Activated CD8-positive, alpha-beta T cell treated with anti-CD3 and anti-CD28 coated beads for 36 hours (primary cell): Measurements from ENCODE around the gene NPFFR1. TPM values are rescaled to one million over a fixed set of nuclear protein-coding genes. Genes with fewer than 3 reads are reported as not detected.

Source experiments
- ATAC-seq: fragments of 200-7000 bp; cut with Tn5 transposase; one replicate; pipeline ENCODE4 v1.10.0; 2021; ENCODE audit warnings: mild to moderate bottlenecking, moderate library complexity
- CTCF ChIA-PET: fragments of 350-600 bp; sonication (Branson Sonifier 250); formaldehyde crosslinking; loops from one replicate; lab custom pipeline; 2021; ENCODE audit warnings: antibody characterized with exemption; lab: Charles Lee
- POLR2A ChIA-PET: fragments of 350-600 bp; sonication (Branson Sonifier 250); formaldehyde crosslinking; loops from one replicate; lab custom pipeline; 2021; ENCODE audit warnings: antibody characterized with exemption; lab: Charles Lee
- DNase-seq: peaks from one replicate; pipeline ENCODE4 v3.0.0-alpha.2; 2020
- H3K27ac Mint-ChIP-seq: one replicate; pipeline ENCODE4 v1.8.0; 2021; ENCODE audit warnings: mild to moderate bottlenecking, mixed read lengths
- H3K27me3 Mint-ChIP-seq: one replicate; pipeline ENCODE4 v1.8.0; 2021; ENCODE audit warnings: mixed read lengths
- H3K36me3 Mint-ChIP-seq: one replicate; pipeline ENCODE4 v1.8.0; 2021; ENCODE audit warnings: low read depth, mixed read lengths
- H3K4me1 Mint-ChIP-seq: one replicate; pipeline ENCODE4 v1.8.0; 2021; ENCODE audit warnings: low read depth, mixed read lengths
- H3K4me3 Mint-ChIP-seq: one replicate; pipeline ENCODE4 v1.8.0; 2021; ENCODE audit warnings: mild to moderate bottlenecking, moderate library complexity, mixed read lengths
- H3K9me3 Mint-ChIP-seq: one replicate; pipeline ENCODE4 v1.8.0; 2021; ENCODE audit warnings: mixed read lengths
- CTCF ChIP-seq: fragments of 200-600 bp; IDR thresholded peaks from one replicate; pipeline ENCODE4 v1.8.0; 2022; ENCODE audit warnings: antibody characterized with exemption, mild to moderate bottlenecking
- intact Hi-C: fragments of 100-400 bp; cut with micrococcal nuclease; formaldehyde crosslinking; loops from one replicate; pipeline ENCODE4 v1.10.0; 2022
- total RNA-seq, 2 experiments: library from RNA; stranded (reverse); gene quantifications; one replicate each; pipeline ENCODE4 v1.2.3, GENCODE V29; 2021

Gene NPFFR1
- total RNA-seq, 2 experiments from 2014 or later, result not detected

DNA sequence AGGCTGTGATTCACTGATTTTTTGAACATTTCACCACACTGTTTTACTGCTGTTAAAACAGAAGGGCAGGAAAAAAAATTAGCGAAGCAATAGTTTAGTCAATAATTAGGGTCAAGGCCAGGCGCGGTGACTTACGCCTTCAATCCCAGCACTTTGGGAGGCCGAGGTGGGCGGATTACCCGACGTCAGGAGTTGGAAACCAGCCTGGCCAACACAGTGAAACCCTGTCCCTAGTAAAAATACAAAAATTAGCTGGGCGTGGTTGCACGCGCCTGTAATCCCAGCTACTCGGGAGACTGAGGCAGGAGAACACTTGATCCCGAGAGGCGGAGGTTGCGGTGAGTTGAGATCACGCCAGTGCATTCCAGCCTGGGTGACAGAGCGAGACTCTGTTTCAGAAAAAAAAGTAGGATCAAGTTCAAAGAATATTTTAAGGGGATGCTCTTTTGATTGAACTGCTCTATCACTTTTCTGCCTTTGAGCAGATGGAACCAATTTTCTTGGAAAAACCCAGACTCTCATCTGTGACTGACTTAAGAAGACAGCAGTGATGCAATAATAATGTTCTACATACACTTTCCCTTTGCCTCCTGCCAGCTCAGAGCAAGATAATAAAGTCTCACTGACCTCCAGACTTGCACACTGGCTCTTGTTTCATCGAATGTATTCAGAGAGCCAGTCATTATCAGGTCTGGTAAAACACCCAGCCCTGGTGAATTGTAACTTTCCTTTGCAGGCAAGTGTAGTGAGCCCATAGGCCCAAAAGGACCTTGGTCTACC is 48.9 kb downstream of the NPFFR1 start:
- Mint-ChIP-seq H3K27ac (peak overlapping the region; percentile 50), H3K27me3 (no peaks in the 10 kb centered on the region), H3K36me3 (peaks cover 10% of the 10 kb centered on the region), H3K9me3 (no peaks in the 10 kb centered on the region), H3K4me1 (peaks cover 29% of the 10 kb centered on the region), H3K4me3 (peak overlapping the region; percentile 26)
- ATAC-seq, result no peak
- ChIA-PET CTCF (interaction anchor here (1.6 kb wide), 1 partner anchor 130 kb away, joined by 6 read pairs; no protein-coding TSS in a partner anchor), POLR2A (no interaction called here)
- DNase-seq, result no peak
- no peak for TF ChIP-seq CTCF
- intact Hi-C loops, result no loop called here

DNA sequence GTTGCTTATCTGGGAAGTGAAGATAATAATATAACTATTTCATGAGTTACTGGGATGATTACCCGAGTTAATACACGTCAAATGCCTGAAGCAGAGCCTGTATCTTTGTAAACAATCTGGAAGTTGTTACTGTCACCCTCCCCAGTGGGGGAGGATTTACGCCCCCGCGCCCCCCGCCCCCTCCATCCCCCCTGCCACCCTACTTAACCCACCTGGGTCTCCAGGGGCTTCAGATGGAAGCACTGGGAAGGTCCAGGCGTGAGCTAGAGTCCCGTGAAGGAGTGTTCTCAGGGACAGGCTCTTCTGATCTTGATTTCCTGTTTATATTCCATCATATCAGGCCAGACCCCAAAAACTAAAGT is 49.9 kb downstream of the NPFFR1 start:
- ChIA-PET POLR2A (interaction anchor here (0.6 to 4.6 kb wide), 7 partner anchors 10 to 112 kb away, joined by 3 to 23 read pairs (median 8); partner anchors contain the start of gene SAR1A), CTCF (interaction anchor here (0.9 to 4.3 kb wide), 7 partner anchors 11 to 150 kb away, joined by 3 to 52 read pairs (median 4); partner anchors contain the start of gene TYSND1)
- Mint-ChIP-seq H3K4me3 (peak overlapping the region; percentile 80), H3K4me1 (peaks cover 37% of the 10 kb centered on the region), H3K27me3 (no peaks in the 10 kb centered on the region), H3K27ac (peak overlapping the region; percentile 94), H3K9me3 (no peaks in the 10 kb centered on the region), H3K36me3 (peaks cover 15% of the 10 kb centered on the region)
- peak; percentile 28 for TF ChIP-seq CTCF
- intact Hi-C loops, result no loop called here
- ATAC-seq (no peak), DNase-seq (no peak)

DNA sequence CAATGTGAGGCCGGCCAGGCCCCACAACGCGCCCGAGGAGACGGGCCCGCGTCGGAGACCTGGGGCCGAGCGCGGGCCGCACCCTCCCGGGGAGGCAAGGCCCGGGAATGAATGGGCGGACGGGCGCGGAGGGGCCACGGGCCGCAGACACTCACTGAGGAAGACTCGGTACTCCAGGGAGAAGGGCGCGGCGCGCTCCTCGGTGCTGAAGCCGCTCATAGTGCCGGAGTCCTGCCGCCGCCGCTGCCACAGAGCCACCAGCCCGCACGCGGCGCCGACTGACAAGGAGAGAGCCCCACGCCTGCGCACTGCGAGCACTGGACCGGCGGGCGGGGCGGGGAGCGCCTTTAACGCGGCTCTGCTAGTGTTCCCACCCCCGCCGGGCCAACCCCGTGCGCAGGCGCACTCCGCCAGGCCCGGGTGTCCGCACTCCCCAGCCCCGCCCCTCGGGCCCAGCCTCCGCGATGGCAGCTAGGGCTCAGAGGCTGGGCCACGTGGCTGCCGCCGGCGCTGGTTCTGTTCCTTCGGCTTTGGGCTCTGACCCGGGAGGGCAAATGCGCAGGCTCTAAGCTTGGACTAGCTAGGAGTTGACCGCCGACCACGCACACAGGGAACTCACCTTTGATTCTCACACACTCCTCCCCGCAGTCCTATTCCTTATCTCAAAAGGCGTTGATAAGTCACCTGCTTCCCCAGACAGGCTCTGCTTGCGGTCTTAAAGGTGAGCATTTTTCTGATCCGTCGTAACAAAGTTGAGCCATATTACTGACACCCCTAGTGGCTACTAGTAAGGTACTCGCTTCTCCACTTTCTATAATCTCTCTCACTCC is 50.5 kb downstream of the NPFFR1 start, which contains the start of gene PPA1:
Gene PPA1, minus strand, starts transcription at position 321 of the 830 bp plus-strand sequence. Its CDS starts 102 bp downstream, at position 219.
- H3K27ac Mint-ChIP-seq, result peak within 1 kb of the TSS; percentile 94
- H3K27me3 Mint-ChIP-seq, result no peaks in the 10 kb centered on the region
- H3K9me3 Mint-ChIP-seq, result no peaks in the 10 kb centered on the region
- ChIA-PET POLR2A (interaction anchor here (0.6 to 4.6 kb wide), 15 partner anchors 10 to 179 kb away, joined by 3 to 23 read pairs (median 8); partner anchors contain the start of genes SAR1A and TYSND1), CTCF (interaction anchor here (0.6 to 4.3 kb wide), 15 partner anchors 11 to 170 kb away, joined by 3 to 52 read pairs (median 4); partner anchors contain the start of genes EIF4EBP2 and TYSND1)
- H3K36me3 Mint-ChIP-seq, result peaks cover 21% of the 10 kb centered on the region
- DNase-seq (peak; percentile 99), ATAC-seq (peak; percentile 94)
- H3K4me1 Mint-ChIP-seq, result peaks cover 42% of the 10 kb centered on the region
- peak within 1 kb of the TSS; percentile 80 for H3K4me3 Mint-ChIP-seq
- no peak for TF ChIP-seq CTCF
- intact Hi-C loops, result no loop called here

DNA sequence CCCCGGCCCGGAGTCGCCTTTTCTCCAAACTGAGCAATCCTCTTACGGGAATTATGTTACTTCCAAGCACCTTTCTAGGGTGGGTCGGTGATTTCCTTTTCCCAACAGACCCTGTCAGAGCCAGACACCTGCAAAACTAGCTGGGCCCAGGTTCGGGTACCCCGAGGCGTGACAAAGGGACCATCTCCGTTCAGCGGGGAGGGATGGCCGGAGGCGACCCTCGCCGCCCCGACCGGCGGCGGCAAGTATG is 51.0 kb downstream of the NPFFR1 start:
- ATAC-seq (no peak), DNase-seq (peak; percentile 38)
- TF ChIP-seq CTCF, result no peak
- POLR2A ChIA-PET, result interaction anchor here (0.8 to 4.6 kb wide), 14 partner anchors 9 to 180 kb away, joined by 3 to 23 read pairs (median 8); partner anchors contain the start of genes SAR1A and TYSND1
- Mint-ChIP-seq H3K4me3 (peak overlapping the region; percentile 80), H3K9me3 (no peaks in the 10 kb centered on the region), H3K36me3 (peaks cover 25% of the 10 kb centered on the region), H3K4me1 (peaks cover 44% of the 10 kb centered on the region), H3K27me3 (no peaks in the 10 kb centered on the region), H3K27ac (peak overlapping the region; percentile 78)
- intact Hi-C loops, result no loop called here
- CTCF ChIA-PET, result interaction anchor here (0.6 to 4.3 kb wide), 17 partner anchors 10 to 171 kb away, joined by 3 to 52 read pairs (median 4); partner anchors contain the start of genes EIF4EBP2 and TYSND1
